ENCODE results near the gene MAPK1IP1L.

DNA sequence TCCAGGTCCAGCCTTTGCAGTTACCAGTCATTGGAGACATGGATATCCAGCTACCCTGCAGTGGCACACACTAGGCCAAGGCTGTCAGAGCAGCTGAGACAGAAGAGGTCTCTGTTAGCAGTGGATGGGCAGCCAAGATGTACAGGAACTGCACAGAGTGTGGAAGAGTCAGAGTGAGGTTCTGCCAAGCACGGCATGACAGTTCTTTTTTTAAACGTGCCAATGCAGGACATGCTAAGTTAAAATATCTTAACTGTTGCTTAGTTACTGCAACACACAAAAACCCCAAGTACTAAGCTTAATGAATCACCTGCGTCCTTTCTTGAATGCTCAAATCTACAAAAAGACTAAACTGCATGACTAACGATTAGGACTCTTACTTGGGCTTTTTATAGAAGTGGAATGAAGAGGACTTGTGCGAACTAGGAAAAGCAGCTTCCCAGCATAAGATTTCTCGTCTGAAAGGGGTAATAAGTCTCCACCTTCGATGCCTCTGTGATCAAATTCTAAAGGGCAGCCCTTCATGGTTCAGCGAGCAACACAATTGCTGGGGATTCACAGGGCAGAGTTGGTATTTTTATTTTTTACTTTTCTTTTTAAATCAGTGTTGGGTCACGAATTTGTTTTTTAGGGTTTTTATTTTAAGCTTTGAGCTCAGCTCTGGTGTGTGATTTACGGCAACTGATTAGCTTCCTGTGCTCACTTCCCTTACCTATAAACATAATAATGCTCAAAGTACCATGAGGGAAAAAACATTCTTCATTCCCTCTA, 20.6 kb downstream of the MAPK1IP1L start:
- TF ChIP-seq CTCF (IDR thresholded peaks at IDR 0.05) (no peak), ZFX (IDR thresholded peaks at IDR 0.05; ENCODE audit: borderline replicate concordance) (no peak)
